Measurements from ENCODE around the gene MNAT1.

DNA sequence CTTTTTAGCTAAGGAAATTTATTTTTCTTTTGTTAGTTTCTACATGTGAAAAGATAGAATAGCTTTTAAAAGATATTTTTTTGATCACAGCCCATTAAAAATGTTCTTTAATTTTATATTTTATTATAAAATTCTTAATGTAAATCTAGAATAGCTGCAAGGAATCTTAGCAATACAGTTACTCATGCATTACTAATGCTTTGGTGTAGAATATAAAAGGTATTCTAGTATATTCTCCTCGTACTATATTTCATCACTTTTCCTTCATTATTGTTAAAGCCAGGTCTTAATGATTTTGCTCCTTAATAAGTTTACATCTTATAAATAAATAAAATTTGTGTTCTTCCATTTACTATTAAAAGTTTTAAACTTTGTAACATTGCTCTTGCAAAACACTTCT, 82.6 kb downstream of the MNAT1 start:
- TF ChIP-seq CTCF (IDR thresholded peaks at IDR 0.05), result no peak
- TF ChIP-seq POLR2A (IDR thresholded peaks at IDR 0.05), result no peak
